ENCODE results near the gene DNPEP. TPM values are rescaled to one million over a fixed set of nuclear protein-coding genes. Genes with fewer than 3 reads are reported as not detected.

The DNPEP gene
- total RNA-seq, 1 donor from 2014 or later: 49.6 TPM

GRCh38 chr2:219420687-219421086 lies 33.0 kb upstream of the DNPEP start:
- Mint-ChIP-seq H3K36me3 (ENCODE audit: low read depth, unreplicated experiment) (no peaks in the 10 kb centered on the region), H3K9me3 (ENCODE audit: unreplicated experiment) (no peaks in the 10 kb centered on the region)
- no peak for TF ChIP-seq CTCF (IDR thresholded peaks at IDR 0.05; ENCODE audit: unreplicated experiment)

GRCh38 chr2:219419331-219420197 lies 31.9 kb upstream of the DNPEP start:
- no peak overlapping the region for H3K27ac Mint-ChIP-seq (ENCODE audit: unreplicated experiment)
- H3K4me1 Mint-ChIP-seq (ENCODE audit: unreplicated experiment): no peaks in the 10 kb centered on the region
- TF ChIP-seq CTCF (IDR thresholded peaks at IDR 0.05; ENCODE audit: unreplicated experiment): no peak
- H3K36me3 Mint-ChIP-seq (ENCODE audit: low read depth, unreplicated experiment): no peaks in the 10 kb centered on the region
- no peak overlapping the region for H3K4me3 Mint-ChIP-seq (ENCODE audit: unreplicated experiment)
- peaks cover 6% of the 10 kb centered on the region for H3K27me3 Mint-ChIP-seq (ENCODE audit: unreplicated experiment)
- H3K9me3 Mint-ChIP-seq (ENCODE audit: unreplicated experiment): no peaks in the 10 kb centered on the region
- DNase-seq (ENCODE audit: low spot score): no peak

More at GRCh38 chr2:219420687-219421086, 33.0 kb upstream of the DNPEP start:
- Mint-ChIP-seq H3K4me1 (ENCODE audit: unreplicated experiment) (no peaks in the 10 kb centered on the region), H3K4me3 (ENCODE audit: unreplicated experiment) (no peak overlapping the region), H3K27me3 (ENCODE audit: unreplicated experiment) (peaks cover 7% of the 10 kb centered on the region), H3K27ac (ENCODE audit: unreplicated experiment) (no peak overlapping the region)
- DNase-seq (ENCODE audit: low spot score): no peak

- no peaks in the 10 kb centered on the region for H3K9me3 Mint-ChIP-seq (ENCODE audit: unreplicated experiment)
- H3K4me1 Mint-ChIP-seq (ENCODE audit: unreplicated experiment): no peaks in the 10 kb centered on the region
- no peak for TF ChIP-seq CTCF (IDR thresholded peaks at IDR 0.05; ENCODE audit: unreplicated experiment)
- no peaks in the 10 kb centered on the region for H3K36me3 Mint-ChIP-seq (ENCODE audit: low read depth, unreplicated experiment)
- H3K27ac Mint-ChIP-seq (ENCODE audit: unreplicated experiment): no peak overlapping the region
- DNase-seq (ENCODE audit: low spot score): no peak
- H3K4me3 Mint-ChIP-seq (ENCODE audit: unreplicated experiment): no peak overlapping the region
- H3K27me3 Mint-ChIP-seq (ENCODE audit: unreplicated experiment): peaks cover 6% of the 10 kb centered on the region
Observed at GRCh38 chr2:219419012-219419324, 31.3 kb upstream of the DNPEP start.

GRCh38 chr2:219418155-219419011 lies 30.7 kb upstream of the DNPEP start, which contains the start of gene DES:
TSS of gene DES (plus strand) at chr2:219418377. CDS start at chr2:219418463, 86 bp downstream.
- H3K27me3 Mint-ChIP-seq (ENCODE audit: unreplicated experiment): peaks cover 6% of the 10 kb centered on the region
- no peaks in the 10 kb centered on the region for H3K36me3 Mint-ChIP-seq (ENCODE audit: low read depth, unreplicated experiment)
- no peak for TF ChIP-seq CTCF (IDR thresholded peaks at IDR 0.05; ENCODE audit: unreplicated experiment)
- no peaks in the 10 kb centered on the region for H3K9me3 Mint-ChIP-seq (ENCODE audit: unreplicated experiment)
- no peak within 1 kb of the TSS for H3K4me3 Mint-ChIP-seq (ENCODE audit: unreplicated experiment)
- H3K4me1 Mint-ChIP-seq (ENCODE audit: unreplicated experiment): no peaks in the 10 kb centered on the region
- DNase-seq (ENCODE audit: low spot score): no peak
- H3K27ac Mint-ChIP-seq (ENCODE audit: unreplicated experiment): no peak within 1 kb of the TSS

All from endothelial cell (in vitro differentiated cells).